Prostate gland (tissue), 2 donors: Measurements from ENCODE around the gene TGFA.

Experiments
- POLR2A ChIP-seq: fragments of 450-650 bp; IDR thresholded peaks from one replicate; pipeline ENCODE4 v1.6.1; 2016; ENCODE audit warnings: antibody characterized with exemption, mild to moderate bottlenecking
- TF ChIP-seq, protein P1 (sequence below), 4 experiments: fragments of 200-600 bp in 2 of 4; fragments of 450-650 bp in 2 of 4; sonication (generic) in 2 of 4; IDR thresholded peaks; 1 replicate in 3 of 4; 2 replicates in 1 of 4; pipeline ENCODE4 v1.5.1; 2016 to 2019; ENCODE audit warnings: antibody characterized with exemption in 4 of 4, mild to moderate bottlenecking in 2 of 4, moderate library complexity in 2 of 4

DNA sequence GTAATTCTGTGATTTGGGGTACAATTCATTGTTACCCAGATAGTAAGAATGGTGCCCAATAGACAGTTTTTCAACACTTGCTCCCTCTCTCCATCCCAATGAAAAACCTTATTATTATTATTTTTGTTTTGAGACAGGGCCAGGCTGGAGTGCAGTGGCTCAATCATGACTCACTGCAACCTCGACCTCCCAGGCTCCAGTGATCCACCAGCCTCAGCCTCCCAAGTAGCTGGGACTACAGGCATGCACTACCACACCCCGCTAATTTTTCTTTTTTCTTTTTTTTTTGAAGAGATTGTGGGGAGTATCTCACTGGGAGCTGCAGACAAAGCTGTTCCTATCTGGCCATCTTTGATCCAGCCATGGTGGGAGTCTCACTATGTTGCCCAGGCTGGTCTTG is 7.2 kb downstream of the TGFA start:
- TF ChIP-seq, protein P1, sequence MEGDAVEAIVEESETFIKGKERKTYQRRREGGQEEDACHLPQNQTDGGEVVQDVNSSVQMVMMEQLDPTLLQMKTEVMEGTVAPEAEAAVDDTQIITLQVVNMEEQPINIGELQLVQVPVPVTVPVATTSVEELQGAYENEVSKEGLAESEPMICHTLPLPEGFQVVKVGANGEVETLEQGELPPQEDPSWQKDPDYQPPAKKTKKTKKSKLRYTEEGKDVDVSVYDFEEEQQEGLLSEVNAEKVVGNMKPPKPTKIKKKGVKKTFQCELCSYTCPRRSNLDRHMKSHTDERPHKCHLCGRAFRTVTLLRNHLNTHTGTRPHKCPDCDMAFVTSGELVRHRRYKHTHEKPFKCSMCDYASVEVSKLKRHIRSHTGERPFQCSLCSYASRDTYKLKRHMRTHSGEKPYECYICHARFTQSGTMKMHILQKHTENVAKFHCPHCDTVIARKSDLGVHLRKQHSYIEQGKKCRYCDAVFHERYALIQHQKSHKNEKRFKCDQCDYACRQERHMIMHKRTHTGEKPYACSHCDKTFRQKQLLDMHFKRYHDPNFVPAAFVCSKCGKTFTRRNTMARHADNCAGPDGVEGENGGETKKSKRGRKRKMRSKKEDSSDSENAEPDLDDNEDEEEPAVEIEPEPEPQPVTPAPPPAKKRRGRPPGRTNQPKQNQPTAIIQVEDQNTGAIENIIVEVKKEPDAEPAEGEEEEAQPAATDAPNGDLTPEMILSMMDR (IDR thresholded peaks at IDR 0.05) = no peak
- no peak for TF ChIP-seq POLR2A
